Heart left ventricle (tissue), 13 donors: ENCODE data around the gene ARHGAP33.

Source experiments
- POLR2A ChIP-seq, 2 donors: fragments of 450-650 bp; IDR thresholded peaks; one replicate each; pipeline ENCODE4 v1.6.1; 2017; ENCODE audit warnings: antibody characterized with exemption in 2 of 2, mild to moderate bottlenecking in 2 of 2, moderate library complexity in 2 of 2
- TF ChIP-seq, protein P1 (sequence below), 12 donors: fragments of 200-600 bp; sonication (generic) in 4 of 12; IDR thresholded peaks; one replicate each; pipeline versions ENCODE4 v1.5.0 to v1.8.0; 2018 to 2022; ENCODE audit warnings: antibody characterized with exemption in 12 of 12, mild to moderate bottlenecking in 5 of 12
- donor health status: ischemic (EF 13 %, LVEDD 7.1; RV severe dilation, severe dysfunction).
- donor health status: DM: no; HTN: yes; CAD: no.
- donor health status: DM: no; HTN: no; CAD: no.
- donor health status: ischemic (EF 25% LVEDD 6.9; RV normal size, moderate dysfunction).
- donor health status: ischemic (EF 25% LVEDD 5.7; RV mildly dilated, moderate dysfunction).
- donor health status: ischemic (EF 35%, LVEDD 5.7; RV mildly dilated, moderate dysfunction).
- donor health status: nonischemic (EF 11% LVEDD 7.7; RV severe dilation, severe dysfunction).
- donor health status: DM: yes; HTN: yes; CAD: no.
- donor health status: PGD.
- donor health status: ischemic (EF 29% LVEDD 5.4; RV normal size, mild dysfunction).
- donor health status: nonischemic (EF 23%, LVEDD 6.1; RV moderate dilation, normal function).

DNA sequence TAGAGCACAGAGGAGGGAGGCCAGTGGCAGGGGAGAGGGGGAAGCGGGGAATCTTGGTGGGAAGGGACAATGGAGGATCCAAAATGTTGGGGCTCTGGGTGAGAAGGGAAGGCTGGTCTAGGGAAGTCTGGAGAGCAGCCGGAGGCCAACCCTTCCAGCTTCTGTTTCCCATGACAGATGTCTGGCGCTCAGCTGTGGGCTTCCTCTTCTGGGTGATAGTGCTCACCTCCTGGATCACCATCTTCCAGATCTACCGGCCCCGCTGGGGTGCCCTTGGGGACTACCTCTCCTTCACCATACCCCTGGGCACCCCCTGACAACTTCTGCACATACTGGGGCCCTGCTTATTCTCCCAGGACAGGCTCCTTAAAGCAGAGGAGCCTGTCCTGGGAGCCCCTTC, 28.8 kb upstream of the ARHGAP33 start:
- TF ChIP-seq POLR2A (IDR thresholded peaks at IDR 0.05) = no peak
- TF ChIP-seq, protein P1, sequence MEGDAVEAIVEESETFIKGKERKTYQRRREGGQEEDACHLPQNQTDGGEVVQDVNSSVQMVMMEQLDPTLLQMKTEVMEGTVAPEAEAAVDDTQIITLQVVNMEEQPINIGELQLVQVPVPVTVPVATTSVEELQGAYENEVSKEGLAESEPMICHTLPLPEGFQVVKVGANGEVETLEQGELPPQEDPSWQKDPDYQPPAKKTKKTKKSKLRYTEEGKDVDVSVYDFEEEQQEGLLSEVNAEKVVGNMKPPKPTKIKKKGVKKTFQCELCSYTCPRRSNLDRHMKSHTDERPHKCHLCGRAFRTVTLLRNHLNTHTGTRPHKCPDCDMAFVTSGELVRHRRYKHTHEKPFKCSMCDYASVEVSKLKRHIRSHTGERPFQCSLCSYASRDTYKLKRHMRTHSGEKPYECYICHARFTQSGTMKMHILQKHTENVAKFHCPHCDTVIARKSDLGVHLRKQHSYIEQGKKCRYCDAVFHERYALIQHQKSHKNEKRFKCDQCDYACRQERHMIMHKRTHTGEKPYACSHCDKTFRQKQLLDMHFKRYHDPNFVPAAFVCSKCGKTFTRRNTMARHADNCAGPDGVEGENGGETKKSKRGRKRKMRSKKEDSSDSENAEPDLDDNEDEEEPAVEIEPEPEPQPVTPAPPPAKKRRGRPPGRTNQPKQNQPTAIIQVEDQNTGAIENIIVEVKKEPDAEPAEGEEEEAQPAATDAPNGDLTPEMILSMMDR (IDR thresholded peaks at IDR 0.05) = no peak
